WTC11 (cell line): ENCODE measurements around the gene DNAAF8. TPM values are rescaled to one million over a fixed set of nuclear protein-coding genes. Genes with fewer than 3 reads are reported as not detected.

Experiments
- ATAC-seq: fragments of 200-7000 bp; cut with Tn5 transposase; 2 replicates; pipeline ENCODE4 v1.10.0; 2021; ENCODE audit warnings: mild to moderate bottlenecking, moderate library complexity
- CTCF ChIA-PET: fragments of 300-600 bp; sonication (Branson Sonifier 250); formaldehyde crosslinking; loops from one replicate; lab custom pipeline; 2021; ENCODE audit warnings: antibody characterized with exemption; lab: Charles Lee
- POLR2A ChIA-PET: fragments of 350-600 bp; sonication (Branson Sonifier 250); formaldehyde crosslinking; loops from one replicate; lab custom pipeline; 2021; ENCODE audit warnings: antibody characterized with exemption; lab: Charles Lee
- DNase-seq: peaks from one replicate; pipeline ENCODE4 v3.0.0; 2021; ENCODE audit warnings: low spot score
- H3K27ac Mint-ChIP-seq: 2 replicates; pipeline ENCODE4 v1.8.0; 2021; ENCODE audit warnings: mixed read lengths
- H3K27me3 Mint-ChIP-seq: 2 replicates; pipeline ENCODE4 v1.8.0; 2021; ENCODE audit warnings: low read depth, mild to moderate bottlenecking, moderate library complexity, mixed read lengths
- H3K36me3 Mint-ChIP-seq: 2 replicates; pipeline ENCODE4 v1.8.0; 2021; ENCODE audit warnings: mixed read lengths
- H3K4me1 Mint-ChIP-seq: 2 replicates; pipeline ENCODE4 v1.8.0; 2022; ENCODE audit warnings: mixed read lengths
- H3K4me3 Mint-ChIP-seq: 2 replicates; pipeline ENCODE4 v1.8.0; 2021; ENCODE audit warnings: mild to moderate bottlenecking, moderate library complexity, mixed read lengths
- H3K9me3 Mint-ChIP-seq: 2 replicates; pipeline ENCODE4 v1.8.0; 2021; ENCODE audit warnings: mixed read lengths
- ARID4B ChIP-seq: sonication (generic); formaldehyde crosslinking; IDR thresholded peaks from 2 replicates; pipeline ENCODE4 v1.8.0; 2023; ENCODE audit warnings: missing genetic modification reagents, mild to moderate bottlenecking, borderline replicate concordance
- ATF3 ChIP-seq: sonication (generic); formaldehyde crosslinking; conservative IDR thresholded peaks from 2 replicates; pipeline ENCODE4 v1.8.1; 2022; ENCODE audit warnings: mild to moderate bottlenecking, missing genetic modification reagents
- E2F1 ChIP-seq: sonication (generic); formaldehyde crosslinking; IDR thresholded peaks from 2 replicates; pipeline ENCODE4 v1.8.0; 2022; ENCODE audit warnings: mild to moderate bottlenecking, missing genetic modification reagents
- ETV6 ChIP-seq: sonication (generic); formaldehyde crosslinking; IDR thresholded peaks from 2 replicates; pipeline ENCODE4 v1.8.1; 2022; ENCODE audit warnings: mild to moderate bottlenecking, missing genetic modification reagents
- FOXP4 ChIP-seq: sonication (generic); formaldehyde crosslinking; IDR thresholded peaks from 2 replicates; pipeline ENCODE4 v1.8.0; 2022; ENCODE audit warnings: mild to moderate bottlenecking, missing genetic modification reagents
- GABPB1 ChIP-seq: sonication (generic); formaldehyde crosslinking; IDR thresholded peaks from 2 replicates; pipeline ENCODE4 v1.8.1; 2023; ENCODE audit warnings: mild to moderate bottlenecking, missing genetic modification reagents
- HMGA2 ChIP-seq: fragments of 250-450 bp; sonication (Bioruptor Pico); IDR thresholded peaks from 2 replicates; pipeline ENCODE4 v1.4.0; 2021; ENCODE audit warnings: mild to moderate bottlenecking, moderate library complexity
- IRF2 ChIP-seq: sonication (generic); formaldehyde crosslinking; IDR thresholded peaks from 2 replicates; pipeline ENCODE4 v1.8.0; 2022; ENCODE audit warnings: low read depth, missing genetic modification reagents, borderline replicate concordance
- JUN ChIP-seq: sonication (generic); formaldehyde crosslinking; IDR thresholded peaks from 2 replicates; pipeline ENCODE4 v1.8.0; 2023; ENCODE audit warnings: mild to moderate bottlenecking, missing genetic modification reagents
- TEAD1 ChIP-seq: sonication (generic); formaldehyde crosslinking; IDR thresholded peaks from 2 replicates; pipeline ENCODE4 v1.8.0; 2022; ENCODE audit warnings: mild to moderate bottlenecking, missing genetic modification reagents
- USF1 ChIP-seq: sonication (generic); formaldehyde crosslinking; IDR thresholded peaks from 2 replicates; pipeline ENCODE4 v1.8.0; 2022; ENCODE audit warnings: mild to moderate bottlenecking, missing genetic modification reagents
- ZNF281 ChIP-seq: sonication (generic); formaldehyde crosslinking; IDR thresholded peaks from 2 replicates; pipeline ENCODE4 v1.8.0; 2023; ENCODE audit warnings: mild to moderate bottlenecking, missing genetic modification reagents
- ZNF425 ChIP-seq: fragments of 250-450 bp; sonication (Bioruptor Pico); conservative IDR thresholded peaks from 2 replicates; pipeline ENCODE4 v1.9.0; 2021; ENCODE audit warnings: mild to moderate bottlenecking
- total RNA-seq: library from RNA; stranded (reverse); gene quantifications from 3 replicates; pipeline ENCODE4 v1.2.3, GENCODE V29; 2021

The DNAAF8 gene
- total RNA-seq, 1 experiment from 2014 or later, result 0.09 TPM

- TF ChIP-seq ZNF425, result no peak
- TF ChIP-seq ETV6 (CRISPR knock-in tag), result no peak
- no peak for TF ChIP-seq USF1 (CRISPR knock-in tag)
Observed at GRCh38 chr16:4696172-4696904, 38.0 kb upstream of the DNAAF8 start (continued).

GRCh38 chr16:4696905-4697847 lies 37.2 kb upstream of the DNAAF8 start:
- TF ChIP-seq JUN (CRISPR knock-in tag), result no peak
- TF ChIP-seq E2F1, result no peak
- no peak for TF ChIP-seq TEAD1 (CRISPR knock-in tag)
- TF ChIP-seq ARID4B (CRISPR knock-in tag), result no peak
- TF ChIP-seq ATF3, result no peak
- TF ChIP-seq ZNF425, result no peak
- TF ChIP-seq USF1 (CRISPR knock-in tag), result no peak
- no peak for TF ChIP-seq IRF2 (CRISPR knock-in tag)
- TF ChIP-seq GABPB1, result no peak
- no peak for TF ChIP-seq HMGA2 (CRISPR knock-in tag)
- no peak for TF ChIP-seq FOXP4 (CRISPR knock-in tag)
- no peak for TF ChIP-seq ZNF281 (CRISPR knock-in tag)
- ChIA-PET POLR2A (interaction anchor here (0.6 to 1.8 kb wide), 2 partner anchors 14 to 112 kb away, joined by 3 to 4 read pairs; no protein-coding TSS in a partner anchor), CTCF (interaction anchor here (0.6 to 6.5 kb wide), 2 partner anchors 15 to 765 kb away, joined by 7 to 63 read pairs; no protein-coding TSS in a partner anchor)
- no peaks in the 10 kb centered on the region for H3K9me3 Mint-ChIP-seq
- peaks cover 13% of the 10 kb centered on the region for H3K36me3 Mint-ChIP-seq
- no peak for ATAC-seq
- no peak for DNase-seq
- H3K4me3 Mint-ChIP-seq, result no peak overlapping the region
- no peaks in the 10 kb centered on the region for H3K4me1 Mint-ChIP-seq
- no peaks in the 10 kb centered on the region for H3K27me3 Mint-ChIP-seq
- H3K27ac Mint-ChIP-seq, result no peak overlapping the region
